HG03378 (cell line): ENCODE data around the gene WLS.

Experiments used
- ATAC-seq: cut with Tn5 transposase; IDR thresholded peaks from one replicate; pipeline ENCODE4 v1.9.1; 2021; ENCODE audit warnings: mild to moderate bottlenecking, moderate library complexity; ENCODE audit not compliant: unreplicated experiment

The WLS gene

GRCh38 chr1:68103011-68103545 is 129.2 kb downstream of the WLS start:
- ATAC-seq, result no peak

DNA sequence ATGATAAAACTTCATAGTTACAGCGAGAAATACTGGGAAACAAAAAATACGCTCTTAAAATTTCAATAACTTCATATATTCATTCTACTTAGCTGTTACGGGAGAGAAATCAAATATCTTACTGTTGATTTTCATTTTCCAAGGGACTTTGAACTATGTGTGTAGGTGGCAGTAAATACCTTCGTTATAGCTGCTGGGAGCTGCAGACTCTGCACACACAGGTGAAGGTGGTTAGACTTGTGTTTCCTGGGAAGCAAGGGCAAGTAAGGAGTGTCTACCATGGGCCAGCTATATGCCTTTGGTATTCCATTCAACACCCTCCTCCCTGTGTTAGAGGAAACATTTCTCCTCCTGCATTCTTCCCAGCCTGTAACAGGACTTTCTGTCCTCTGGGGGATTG is 130.5 kb downstream of the WLS start:
- ATAC-seq, result no peak

GRCh38 chr1:68100571-68100970 is 131.8 kb downstream of the WLS start:
- no peak for ATAC-seq

- ATAC-seq, result no peak
Measured at GRCh38 chr1:68093737-68094136, 138.6 kb downstream of the WLS start.

- no peak for ATAC-seq
Measured at GRCh38 chr1:68087184-68087583, 145.1 kb downstream of the WLS start.

- no peak for ATAC-seq
Measured at GRCh38 chr1:68085752-68086151, 146.6 kb downstream of the WLS start.

DNA sequence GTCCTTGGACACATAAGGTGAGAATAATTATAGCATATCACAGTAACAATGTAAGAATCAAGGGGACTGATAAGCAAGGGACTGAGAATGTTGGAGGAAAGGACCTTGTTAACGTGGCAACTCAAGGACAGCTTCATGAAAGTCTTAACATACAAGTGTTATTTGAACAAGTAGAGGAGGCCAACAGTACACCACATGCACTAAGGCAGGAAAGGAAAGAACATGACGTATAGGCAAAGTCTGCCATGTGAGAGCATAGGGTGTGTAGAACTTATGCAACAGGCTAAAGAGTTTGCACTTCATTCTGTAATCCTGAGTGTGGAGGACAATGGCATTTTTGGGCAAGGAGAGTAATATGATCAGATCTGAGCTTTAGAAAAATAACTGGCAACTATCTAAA is 148.6 kb downstream of the WLS start:
- no peak for ATAC-seq

GRCh38 chr1:68081775-68082283 is 150.5 kb downstream of the WLS start:
- ATAC-seq, result no peak

DNA sequence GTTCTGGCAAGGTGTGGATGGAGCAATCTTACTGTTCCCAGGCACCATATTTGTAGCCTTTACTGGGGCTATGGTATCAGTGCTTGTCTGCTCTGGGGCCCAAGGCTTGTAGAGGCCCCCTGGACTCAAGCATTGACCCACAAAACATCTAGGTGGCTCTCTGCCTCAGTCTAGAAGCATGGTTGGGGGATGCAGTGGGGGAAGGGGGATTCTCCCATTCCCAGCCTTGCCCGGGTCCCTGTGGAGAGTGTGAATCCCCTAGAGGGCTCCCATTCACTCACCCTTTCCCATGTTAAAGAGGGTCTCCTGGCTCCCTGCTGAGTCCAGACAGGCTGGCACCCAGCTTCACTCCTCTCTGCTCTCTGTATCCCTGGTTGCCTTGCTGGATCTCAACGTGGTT is 153.7 kb downstream of the WLS start:
- no peak for ATAC-seq
